MM.1S (cell line): Measurements from ENCODE around the gene VKORC1.

Experiments used
- DNase-seq: peaks from one replicate; pipeline ENCODE4 v3.0.0-alpha.2; 2015
- H2AFZ ChIP-seq: fragments of 300-600 bp; sonication (generic); 2 replicates; pipeline ENCODE4 v1.6.0; 2016; ENCODE audit warnings: antibody characterized with exemption, low read length
- H3F3A ChIP-seq: fragments of 300-600 bp; sonication (generic); 2 replicates; pipeline ENCODE4 v1.6.1; 2016; ENCODE audit warnings: mild to moderate bottlenecking, antibody characterized with exemption, low read length, moderate library complexity, mixed read lengths; ENCODE audit not compliant: insufficient read depth
- H3K27ac ChIP-seq: fragments of 300-600 bp; sonication (generic); 2 replicates; pipeline ENCODE4 v1.5.1; 2016; ENCODE audit warnings: mild to moderate bottlenecking, low read length
- H3K27me3 ChIP-seq: fragments of 300-600 bp; sonication (generic); replicated peaks from 2 replicates; pipeline ENCODE4 v1.6.0; 2016; ENCODE audit warnings: low read length; ENCODE audit not compliant: insufficient read depth
- H3K36me3 ChIP-seq: fragments of 300-600 bp; sonication (generic); replicated peaks from 2 replicates; pipeline ENCODE4 v1.6.1; 2016; ENCODE audit warnings: mild to moderate bottlenecking, low read length, mixed read lengths; ENCODE audit not compliant: insufficient read depth
- H3K4me1 ChIP-seq: fragments of 300-600 bp; sonication (generic); 2 replicates; pipeline ENCODE4 v1.6.1; 2016; ENCODE audit warnings: low read length, mixed read lengths
- H3K4me2 ChIP-seq: fragments of 300-600 bp; sonication (generic); 2 replicates; pipeline ENCODE4 v1.6.0; 2016; ENCODE audit warnings: low read depth, low read length
- H3K4me3 ChIP-seq: fragments of 300-600 bp; sonication (generic); 2 replicates; pipeline ENCODE4 v1.5.1; 2016; ENCODE audit warnings: low read length, mixed read lengths
- H3K79me2 ChIP-seq: fragments of 300-600 bp; sonication (generic); 2 replicates; pipeline ENCODE4 v1.6.1; 2016; ENCODE audit warnings: mixed run types, low read length, mixed read lengths
- H3K9ac ChIP-seq: fragments of 300-600 bp; sonication (generic); 2 replicates; pipeline ENCODE4 v1.6.1; 2016; ENCODE audit warnings: low read length, mixed read lengths
- H3K9me2 ChIP-seq: fragments of 300-600 bp; sonication (generic); replicated peaks from 2 replicates; pipeline ENCODE4 v1.6.1; 2016; ENCODE audit warnings: mild to moderate bottlenecking, low read length, mixed read lengths; ENCODE audit not compliant: insufficient read depth
- H3K9me3 ChIP-seq: fragments of 300-600 bp; sonication (generic); replicated peaks from 2 replicates; pipeline ENCODE4 v1.6.1; 2016; ENCODE audit warnings: mild to moderate bottlenecking, low read length, mixed read lengths; ENCODE audit not compliant: insufficient read depth
- H4K20me1 ChIP-seq: fragments of 300-600 bp; sonication (generic); 2 replicates; pipeline ENCODE4 v1.6.1; 2016; ENCODE audit warnings: mild to moderate bottlenecking, low read length, moderate library complexity, mixed read lengths; ENCODE audit not compliant: insufficient read depth
- CTCF ChIP-seq: fragments of 300-600 bp; sonication (generic); IDR thresholded peaks from 2 replicates; pipeline ENCODE4 v1.5.1; 2016; ENCODE audit warnings: antibody characterized with exemption, low read length, mixed read lengths
- EZH2 ChIP-seq: fragments of 300-600 bp; sonication (generic); optimal IDR thresholded peaks from 2 replicates; pipeline ENCODE3; 2017; ENCODE audit warnings: low read depth, mild to moderate bottlenecking, antibody characterized with exemption, low read length, mixed read lengths
- EZH2phosphoT487 ChIP-seq: fragments of 300-600 bp; sonication (generic); IDR thresholded peaks from 2 replicates; pipeline ENCODE4 v1.6.1; 2018; ENCODE audit warnings: antibody characterized with exemption, low read length

The VKORC1 gene

DNA sequence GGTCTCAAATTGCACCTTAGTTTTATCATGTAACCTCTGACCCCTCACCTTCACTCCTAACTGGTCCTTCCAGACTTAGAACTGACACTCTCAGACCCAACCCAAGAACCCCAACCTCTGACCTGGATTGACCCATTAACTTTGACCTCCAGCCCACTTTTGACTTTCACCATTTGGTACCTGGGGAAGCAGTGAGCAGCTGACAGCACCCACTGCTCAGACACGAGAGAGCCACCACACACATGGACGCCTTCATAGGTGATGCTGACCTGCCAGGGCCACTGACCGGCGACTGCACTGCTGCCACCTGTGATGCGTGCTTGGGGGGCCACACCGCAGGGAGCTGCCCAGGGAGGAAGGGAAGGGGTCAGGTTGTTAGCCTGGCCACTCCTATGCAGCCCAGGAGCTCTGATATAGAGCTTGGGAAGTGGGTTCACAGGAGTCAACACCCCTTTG, 38.5 kb upstream of the VKORC1 start:
- Histone ChIP-seq H3K27me3 (no peaks in the 10 kb centered on the region), H4K20me1 (no peaks in the 10 kb centered on the region), H3K4me3 (no peak overlapping the region), H3K36me3 (no peaks in the 10 kb centered on the region), H3K4me2 (no peak overlapping the region), H2AFZ (no peak overlapping the region), H3K9ac (no peak overlapping the region), H3K9me3 (no peaks in the 10 kb centered on the region), H3K4me1 (no peaks in the 10 kb centered on the region), H3K79me2 (no peaks in the 10 kb centered on the region), H3K27ac (no peak overlapping the region), H3K9me2 (no peaks in the 10 kb centered on the region), H3F3A (no peaks in the 10 kb centered on the region)
- DNase-seq, result no peak
- no peak for TF ChIP-seq EZH2phosphoT487
- no peak for TF ChIP-seq CTCF
- TF ChIP-seq EZH2, result no peak

- Histone ChIP-seq H3K4me2 (no peak overlapping the region), H2AFZ (no peak overlapping the region), H3K27me3 (no peaks in the 10 kb centered on the region), H3K36me3 (no peaks in the 10 kb centered on the region), H3K4me1 (no peaks in the 10 kb centered on the region), H3K79me2 (no peaks in the 10 kb centered on the region), H3K27ac (no peak overlapping the region), H3F3A (no peaks in the 10 kb centered on the region), H4K20me1 (no peaks in the 10 kb centered on the region), H3K9me3 (no peaks in the 10 kb centered on the region), H3K9ac (no peak overlapping the region), H3K4me3 (no peak overlapping the region), H3K9me2 (no peaks in the 10 kb centered on the region)
- no peak for DNase-seq
- TF ChIP-seq CTCF, result no peak
- no peak for TF ChIP-seq EZH2
- no peak for TF ChIP-seq EZH2phosphoT487
These were observed 37.8 kb upstream of the VKORC1 start for GRCh38 chr16:31132303-31132979.

GRCh38 chr16:31131841-31132271, 37.3 kb upstream of the VKORC1 start:
- no peak overlapping the region for H3K27ac ChIP-seq

More at GRCh38 chr16:31131841-31132271, 37.3 kb upstream of the VKORC1 start:
- TF ChIP-seq CTCF (no peak), EZH2phosphoT487 (no peak), EZH2 (no peak)
- H3K9me3 ChIP-seq, result no peaks in the 10 kb centered on the region
- no peak for DNase-seq
- no peak overlapping the region for H3K4me3 ChIP-seq
- H3F3A ChIP-seq, result no peaks in the 10 kb centered on the region
- no peaks in the 10 kb centered on the region for H3K4me1 ChIP-seq
- H3K9ac ChIP-seq, result no peak overlapping the region
- no peak overlapping the region for H2AFZ ChIP-seq
- no peak overlapping the region for H3K4me2 ChIP-seq
- H4K20me1 ChIP-seq, result no peaks in the 10 kb centered on the region
- no peaks in the 10 kb centered on the region for H3K27me3 ChIP-seq
- H3K9me2 ChIP-seq, result no peaks in the 10 kb centered on the region
- no peaks in the 10 kb centered on the region for H3K79me2 ChIP-seq
- H3K36me3 ChIP-seq, result no peaks in the 10 kb centered on the region
